Upper lobe of right lung (tissue), 1 donor: ENCODE measurements around the gene C16orf96. TPM values are rescaled to one million over a fixed set of nuclear protein-coding genes. Genes with fewer than 3 reads are reported as not detected.
A peak's percentile ranks its signal among the peaks of the same experiment; 100 is the strongest.

Source experiments
- ATAC-seq: fragments of 200-7000 bp; cut with Tn5 transposase; one replicate; pipeline ENCODE4 v1.9.1; 2020; ENCODE audit warnings: mild to moderate bottlenecking, moderate library complexity
- DNase-seq: peaks from one replicate; pipeline ENCODE4 v3.0.0-alpha.2; 2020
- H3K27ac ChIP-seq: fragments of 200-600 bp; one replicate; pipeline ENCODE4 v1.8.0; 2022
- H3K27me3 ChIP-seq: fragments of 200-600 bp; one replicate; pipeline ENCODE4 v1.8.0; 2022; ENCODE audit warnings: mild to moderate bottlenecking
- H3K36me3 ChIP-seq: fragments of 200-600 bp; one replicate; pipeline ENCODE4 v1.8.0; 2022
- H3K4me1 ChIP-seq: fragments of 200-600 bp; one replicate; pipeline ENCODE4 v1.8.0; 2022
- H3K4me3 ChIP-seq: fragments of 200-600 bp; one replicate; pipeline ENCODE4 v1.8.0; 2022; ENCODE audit warnings: mild to moderate bottlenecking
- H3K9me3 ChIP-seq: fragments of 200-600 bp; one replicate; pipeline ENCODE4 v1.8.0; 2022
- CTCF ChIP-seq: fragments of 200-600 bp; IDR thresholded peaks from one replicate; pipeline ENCODE4 v1.8.0; 2022; ENCODE audit warnings: antibody characterized with exemption
- intact Hi-C: fragments of 100-400 bp; cut with DNase I; formaldehyde crosslinking; loops from one replicate; pipeline ENCODE4 v1.11.0; 2022
- total RNA-seq: library from RNA; stranded (reverse); fragmentation: NEBNext Ultra II Directional; extraction: Animal tissue kit (Norgen Biotek cat#: 25700); gene quantifications from one replicate; pipeline ENCODE4 v1.2.1, GENCODE V29; 2021
- donor health status: DM: no; HTN: yes; CAD: no; lungs with severe emphysema.

Gene C16orf96
- total RNA-seq, 1 donor from 2014 or later, result 0.32 TPM

- Histone ChIP-seq H3K4me3 (no peak overlapping the region), H3K4me1 (peaks cover 7% of the 10 kb centered on the region), H3K27ac (no peak overlapping the region), H3K27me3 (no peaks in the 10 kb centered on the region), H3K36me3 (no peaks in the 10 kb centered on the region), H3K9me3 (no peaks in the 10 kb centered on the region)
- ATAC-seq, result no peak
- no peak for TF ChIP-seq CTCF
- DNase-seq, result no peak
- intact Hi-C loops, result no loop called here
Measured at GRCh38 chr16:4599545-4599944, 43.4 kb downstream of the C16orf96 start.

- no peak for TF ChIP-seq CTCF
- no peaks in the 10 kb centered on the region for H3K36me3 ChIP-seq
- no peak overlapping the region for H3K27ac ChIP-seq
- ATAC-seq, result no peak
- intact Hi-C loops, result no loop called here
- H3K4me1 ChIP-seq, result peaks cover 7% of the 10 kb centered on the region
- H3K9me3 ChIP-seq, result no peaks in the 10 kb centered on the region
- H3K27me3 ChIP-seq, result no peaks in the 10 kb centered on the region
- H3K4me3 ChIP-seq, result no peak overlapping the region
- DNase-seq, result no peak
Measured at GRCh38 chr16:4601036-4601863, 45.1 kb downstream of the C16orf96 start.

GRCh38 chr16:4601864-4602186, 45.7 kb downstream of the C16orf96 start:
- no peak for ATAC-seq
- H3K4me3 ChIP-seq, result no peak overlapping the region
- no peaks in the 10 kb centered on the region for H3K27me3 ChIP-seq
- peaks cover 7% of the 10 kb centered on the region for H3K4me1 ChIP-seq
- intact Hi-C loops, result no loop called here
- DNase-seq, result no peak
- no peaks in the 10 kb centered on the region for H3K9me3 ChIP-seq
- TF ChIP-seq CTCF, result no peak
- H3K27ac ChIP-seq, result no peak overlapping the region
- H3K36me3 ChIP-seq, result no peaks in the 10 kb centered on the region

DNA sequence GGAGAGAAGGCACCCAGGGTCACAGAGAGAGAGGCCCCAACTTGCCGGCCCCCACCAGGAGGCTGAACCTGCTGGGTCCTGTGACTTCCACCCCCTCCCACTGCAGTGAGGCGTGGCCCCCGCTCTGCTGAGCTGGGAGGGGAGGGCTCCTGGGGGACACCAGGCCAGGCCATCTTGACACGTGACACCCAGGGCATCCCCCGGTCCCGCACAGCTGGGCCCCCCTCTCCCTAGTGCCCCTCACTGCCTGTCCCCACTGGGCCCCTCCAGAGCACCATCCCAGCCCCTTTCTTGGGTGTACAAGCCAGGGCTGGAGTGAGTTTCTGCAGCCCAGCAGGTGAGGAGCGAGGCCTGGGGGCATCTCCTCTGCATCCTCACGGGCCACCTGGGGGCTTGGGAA, 46.2 kb downstream of the C16orf96 start:
- no peak for TF ChIP-seq CTCF
- H3K27me3 ChIP-seq, result no peaks in the 10 kb centered on the region
- H3K9me3 ChIP-seq, result no peaks in the 10 kb centered on the region
- intact Hi-C loops, result no loop called here
- no peak overlapping the region for H3K4me3 ChIP-seq
- peaks cover 7% of the 10 kb centered on the region for H3K4me1 ChIP-seq
- no peak for DNase-seq
- H3K27ac ChIP-seq, result no peak overlapping the region
- H3K36me3 ChIP-seq, result no peaks in the 10 kb centered on the region
- ATAC-seq, result no peak

GRCh38 chr16:4603624-4604170, 47.6 kb downstream of the C16orf96 start:
- peak; percentile 27 for ATAC-seq
- TF ChIP-seq CTCF, result no peak
- intact Hi-C loops, result no loop called here

More at GRCh38 chr16:4603624-4604170, 47.6 kb downstream of the C16orf96 start:
- Histone ChIP-seq H3K27me3 (no peaks in the 10 kb centered on the region), H3K4me3 (no peak overlapping the region), H3K4me1 (peaks cover 7% of the 10 kb centered on the region), H3K36me3 (peaks cover 10% of the 10 kb centered on the region), H3K9me3 (no peaks in the 10 kb centered on the region), H3K27ac (no peak overlapping the region)
- DNase-seq, result no peak
